ENCODE data around the gene ROBO1.
"Not testable (repeated sequence)": the region's sequence is repeated elsewhere in the genome, so short reads cannot be mapped to it uniquely, and the experiment has no call there.

The ROBO1 gene

GRCh38 chr3:79378064-79378463, 389.7 kb downstream of the ROBO1 start:
- DNase-seq (ENCODE audit: low read depth): no peak

GRCh38 chr3:79369306-79369705, 398.5 kb downstream of the ROBO1 start:
- no peak for DNase-seq (ENCODE audit: low read depth)

- no peak for DNase-seq (ENCODE audit: low read depth)
Measured at GRCh38 chr3:79368403-79368802, 399.4 kb downstream of the ROBO1 start.

GRCh38 chr3:79367803-79368202, 400.0 kb downstream of the ROBO1 start:
- no peak for DNase-seq (ENCODE audit: low read depth)

GRCh38 chr3:79367066-79367465, 400.7 kb downstream of the ROBO1 start:
- DNase-seq (ENCODE audit: low read depth): no peak

- no peak for DNase-seq (ENCODE audit: low read depth)
Measured at GRCh38 chr3:79366414-79366813, 401.4 kb downstream of the ROBO1 start.

GRCh38 chr3:79364784-79365183, 403.0 kb downstream of the ROBO1 start:
- no peak for DNase-seq (ENCODE audit: low read depth)

GRCh38 chr3:79362571-79363270, 405.1 kb downstream of the ROBO1 start:
- DNase-seq (ENCODE audit: low read depth): no peak

- no peak for DNase-seq (ENCODE audit: low read depth)
Measured at GRCh38 chr3:79361748-79362378, 405.9 kb downstream of the ROBO1 start.

GRCh38 chr3:79358327-79358726, 409.5 kb downstream of the ROBO1 start:
- no peak for DNase-seq (ENCODE audit: low read depth)

- no peak for DNase-seq (ENCODE audit: low read depth)
Measured at GRCh38 chr3:79354179-79354688, 413.6 kb downstream of the ROBO1 start.

- no peak for DNase-seq (ENCODE audit: low read depth)
Measured at GRCh38 chr3:79351699-79352098, 416.1 kb downstream of the ROBO1 start.

GRCh38 chr3:79344876-79345871, 422.6 kb downstream of the ROBO1 start:
- DNase-seq (ENCODE audit: low read depth): no peak

GRCh38 chr3:79341961-79342360, 425.8 kb downstream of the ROBO1 start:
- DNase-seq (ENCODE audit: low read depth): no peak

GRCh38 chr3:79339846-79340245, 428.0 kb downstream of the ROBO1 start:
- DNase-seq (ENCODE audit: low read depth): no peak

- DNase-seq (ENCODE audit: low read depth): no peak
Measured at GRCh38 chr3:79337798-79338197, 430.0 kb downstream of the ROBO1 start.

GRCh38 chr3:79329154-79329553, 438.6 kb downstream of the ROBO1 start:
- DNase-seq (ENCODE audit: low read depth): no peak

- no peak for DNase-seq (ENCODE audit: low read depth)
Measured at GRCh38 chr3:79326642-79327041, 441.2 kb downstream of the ROBO1 start.

GRCh38 chr3:79325833-79326383, 441.9 kb downstream of the ROBO1 start:
- DNase-seq (ENCODE audit: low read depth): not testable (repeated sequence)

GRCh38 chr3:79317551-79318518, 450.0 kb downstream of the ROBO1 start:
- DNase-seq (ENCODE audit: low read depth): no peak

- no peak for DNase-seq (ENCODE audit: low read depth)
Measured at GRCh38 chr3:79314962-79315361, 452.8 kb downstream of the ROBO1 start.
